Measurements from ENCODE around the gene FOXO3. TPM values are rescaled to one million over a fixed set of nuclear protein-coding genes. Genes with fewer than 3 reads are reported as not detected.

The FOXO3 gene
- polyA plus RNA-seq, 1 of the 3 experiments (the other 2 are of a cell fraction): 8.1 TPM

DNA sequence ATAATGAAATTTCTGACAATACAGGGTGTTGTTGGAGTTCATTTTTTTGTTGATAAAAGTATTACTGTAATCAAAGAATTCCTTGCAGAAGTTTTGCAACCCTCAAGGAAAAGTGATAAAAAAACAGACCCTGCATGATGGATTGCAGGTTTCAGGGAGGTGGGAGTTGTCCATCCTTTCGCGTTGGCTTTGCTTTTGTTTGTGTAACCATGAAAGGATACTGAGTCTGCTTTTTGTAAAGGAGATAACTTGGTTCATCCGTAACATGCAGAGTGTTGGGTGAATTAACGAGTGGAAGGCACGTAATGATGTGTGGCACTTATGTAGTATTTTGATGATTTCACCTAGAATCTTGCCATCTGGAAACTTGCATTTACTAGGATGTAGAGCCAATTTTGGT is 23.6 kb downstream of the FOXO3 start:
- Histone ChIP-seq H3K36me3 (replicated peaks in 1 of 2; ENCODE audit: control insufficient read depth in 1 of 2, insufficient read depth in 2 of 2, low read length in 1 of 2) (no peaks in the 10 kb centered on the region), H3K27me3 (ENCODE audit: insufficient read depth) (no peaks in the 10 kb centered on the region), H3K79me2 (ENCODE audit: insufficient read depth) (peaks cover 81% of the 10 kb centered on the region), H4K20me1 (ENCODE audit: insufficient read depth) (peaks cover 11% of the 10 kb centered on the region; the same call in 1 of the 2 replicates), H3K9me2 (no peaks in the 10 kb centered on the region), H2AFZ (ENCODE audit: low read depth) (no peak overlapping the region), H3K4me3 (ENCODE audit: low read depth in 2 of 2, low read length in 1 of 2) (no peak overlapping the region), H3K27ac (ENCODE audit: low read depth in 2 of 2, low read length in 1 of 2) (no peak overlapping the region), H3K4me1 (ENCODE audit: control insufficient read depth in 1 of 2, insufficient read depth in 2 of 2, low read depth in 1 of 2, low read length in 1 of 2) (peaks cover 48 to 71% of the 10 kb centered on the region in 2 experiments), H3K4me2 (no peak overlapping the region), H3K9me3 (no peaks in the 10 kb centered on the region), H3F3A (replicated peaks; ENCODE audit: insufficient read depth) (peaks cover 49% of the 10 kb centered on the region), H3K9ac (no peak overlapping the region)
- TF ChIP-seq, protein P1, sequence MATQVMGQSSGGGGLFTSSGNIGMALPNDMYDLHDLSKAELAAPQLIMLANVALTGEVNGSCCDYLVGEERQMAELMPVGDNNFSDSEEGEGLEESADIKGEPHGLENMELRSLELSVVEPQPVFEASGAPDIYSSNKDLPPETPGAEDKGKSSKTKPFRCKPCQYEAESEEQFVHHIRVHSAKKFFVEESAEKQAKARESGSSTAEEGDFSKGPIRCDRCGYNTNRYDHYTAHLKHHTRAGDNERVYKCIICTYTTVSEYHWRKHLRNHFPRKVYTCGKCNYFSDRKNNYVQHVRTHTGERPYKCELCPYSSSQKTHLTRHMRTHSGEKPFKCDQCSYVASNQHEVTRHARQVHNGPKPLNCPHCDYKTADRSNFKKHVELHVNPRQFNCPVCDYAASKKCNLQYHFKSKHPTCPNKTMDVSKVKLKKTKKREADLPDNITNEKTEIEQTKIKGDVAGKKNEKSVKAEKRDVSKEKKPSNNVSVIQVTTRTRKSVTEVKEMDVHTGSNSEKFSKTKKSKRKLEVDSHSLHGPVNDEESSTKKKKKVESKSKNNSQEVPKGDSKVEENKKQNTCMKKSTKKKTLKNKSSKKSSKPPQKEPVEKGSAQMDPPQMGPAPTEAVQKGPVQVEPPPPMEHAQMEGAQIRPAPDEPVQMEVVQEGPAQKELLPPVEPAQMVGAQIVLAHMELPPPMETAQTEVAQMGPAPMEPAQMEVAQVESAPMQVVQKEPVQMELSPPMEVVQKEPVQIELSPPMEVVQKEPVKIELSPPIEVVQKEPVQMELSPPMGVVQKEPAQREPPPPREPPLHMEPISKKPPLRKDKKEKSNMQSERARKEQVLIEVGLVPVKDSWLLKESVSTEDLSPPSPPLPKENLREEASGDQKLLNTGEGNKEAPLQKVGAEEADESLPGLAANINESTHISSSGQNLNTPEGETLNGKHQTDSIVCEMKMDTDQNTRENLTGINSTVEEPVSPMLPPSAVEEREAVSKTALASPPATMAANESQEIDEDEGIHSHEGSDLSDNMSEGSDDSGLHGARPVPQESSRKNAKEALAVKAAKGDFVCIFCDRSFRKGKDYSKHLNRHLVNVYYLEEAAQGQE (IDR thresholded peaks at IDR 0.05; ENCODE audit: low read depth, low read length): no peak
- no peak for TF ChIP-seq RAD21 (IDR thresholded peaks at IDR 0.05; ENCODE audit: low read length)
- TF ChIP-seq TEAD4 (IDR thresholded peaks at IDR 0.05; ENCODE audit: borderline replicate concordance, insufficient read depth): no peak
- no peak for TF ChIP-seq NFIC (IDR thresholded peaks at IDR 0.05; ENCODE audit: borderline replicate concordance)
- no peak for TF ChIP-seq TCF12 (IDR thresholded peaks at IDR 0.05)
- no peak for TF ChIP-seq NRF1 (IDR thresholded peaks at IDR 0.05; ENCODE audit: low read depth, low read length)
- no peak for TF ChIP-seq FOXM1 (IDR thresholded peaks at IDR 0.05; ENCODE audit: low read depth)
- ChIA-PET POLR2A (no interaction called here), CTCF (no interaction called here)
- no peak for DNase-seq
- 93% methylated on average over 5 of the region's 5 CpGs for WGBS (ENCODE audit: low lambda C conversion rate)

DNA sequence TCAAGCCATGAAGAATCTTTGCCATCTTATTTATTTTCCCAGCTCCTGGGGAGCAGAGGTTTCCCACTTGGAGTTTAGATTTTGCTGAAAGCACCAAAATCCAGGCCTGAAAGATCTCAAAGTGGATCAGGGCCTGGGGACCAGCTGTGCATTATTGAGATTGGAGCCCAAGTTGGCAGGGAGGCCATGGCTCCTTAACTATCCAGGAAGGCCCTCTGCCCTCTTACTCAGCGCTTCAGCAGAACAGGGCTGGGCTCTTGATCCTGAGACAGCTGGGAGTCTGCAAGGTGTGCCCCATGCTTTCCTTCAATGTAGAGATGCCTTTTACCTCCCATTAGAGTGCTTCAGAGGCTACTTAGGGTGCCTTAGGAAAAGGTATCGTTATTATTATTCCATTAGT is 24.6 kb downstream of the FOXO3 start:
- Histone ChIP-seq H3K9me2 (no peaks in the 10 kb centered on the region), H3K79me2 (ENCODE audit: insufficient read depth) (peaks cover 81% of the 10 kb centered on the region), H3K4me3 (ENCODE audit: low read depth in 2 of 2, low read length in 1 of 2) (no peak overlapping the region), H3K9ac (no peak overlapping the region), H2AFZ (ENCODE audit: low read depth) (no peak overlapping the region), H3K4me1 (ENCODE audit: control insufficient read depth in 1 of 2, insufficient read depth in 2 of 2, low read depth in 1 of 2, low read length in 1 of 2) (peaks cover 53 to 66% of the 10 kb centered on the region in 2 experiments), H3K27ac (ENCODE audit: low read depth in 2 of 2, low read length in 1 of 2) (no peak overlapping the region), H3K9me3 (no peaks in the 10 kb centered on the region), H3K4me2 (no peak overlapping the region), H3K36me3 (replicated peaks in 1 of 2; ENCODE audit: control insufficient read depth in 1 of 2, insufficient read depth in 2 of 2, low read length in 1 of 2) (no peaks in the 10 kb centered on the region), H3K27me3 (ENCODE audit: insufficient read depth) (no peaks in the 10 kb centered on the region), H4K20me1 (ENCODE audit: insufficient read depth) (peaks cover 11% of the 10 kb centered on the region; the same call in 1 of the 2 replicates), H3F3A (replicated peaks; ENCODE audit: insufficient read depth) (peaks cover 53% of the 10 kb centered on the region)
- 95% methylated on average over 2 of the region's 2 CpGs for WGBS (ENCODE audit: low lambda C conversion rate)
- no peak for DNase-seq
- CTCF ChIA-PET: no interaction called here
- POLR2A ChIA-PET: no interaction called here
- TF ChIP-seq, protein P1 (IDR thresholded peaks at IDR 0.05; ENCODE audit: low read depth, low read length): no peak
- TF ChIP-seq TCF12 (IDR thresholded peaks at IDR 0.05) (no peak), RAD21 (IDR thresholded peaks at IDR 0.05; ENCODE audit: low read length) (no peak), SIN3A (IDR thresholded peaks at IDR 0.05; ENCODE audit: borderline replicate concordance, low read depth, low read length) (no peak), JUND (IDR thresholded peaks at IDR 0.05) (no peak), EZH2phosphoT487 (IDR thresholded peaks at IDR 0.05; ENCODE audit: borderline replicate concordance, low read depth) (no peak), RXRA (IDR thresholded peaks at IDR 0.05; ENCODE audit: borderline replicate concordance, low read depth) (no peak), FOXJ3 (CRISPR knock-in tag; IDR thresholded peaks at IDR 0.05) (no peak), SMC3 (IDR thresholded peaks at IDR 0.05; ENCODE audit: low read depth, low read length) (no peak), NRF1 (IDR thresholded peaks at IDR 0.05; ENCODE audit: low read depth, low read length) (no peak), MEF2A (IDR thresholded peaks at IDR 0.05; ENCODE audit: borderline replicate concordance, low read depth) (no peak), TAF1 (IDR thresholded peaks at IDR 0.05; ENCODE audit: borderline replicate concordance, low read depth, low read length) (no peak), GABPA (IDR thresholded peaks at IDR 0.05; ENCODE audit: low read depth) (no peak), FOXM1 (IDR thresholded peaks at IDR 0.05; ENCODE audit: low read depth) (no peak), FOSL2 (IDR thresholded peaks at IDR 0.05; ENCODE audit: borderline replicate concordance, low read depth) (no peak), ELF1 (IDR thresholded peaks at IDR 0.05) (no peak), YY1 (IDR thresholded peaks at IDR 0.05; ENCODE audit: low read depth) (no peak), MXI1 (IDR thresholded peaks at IDR 0.05; ENCODE audit: low read depth, low read length) (no peak)
- TF ChIP-seq, protein P2, sequence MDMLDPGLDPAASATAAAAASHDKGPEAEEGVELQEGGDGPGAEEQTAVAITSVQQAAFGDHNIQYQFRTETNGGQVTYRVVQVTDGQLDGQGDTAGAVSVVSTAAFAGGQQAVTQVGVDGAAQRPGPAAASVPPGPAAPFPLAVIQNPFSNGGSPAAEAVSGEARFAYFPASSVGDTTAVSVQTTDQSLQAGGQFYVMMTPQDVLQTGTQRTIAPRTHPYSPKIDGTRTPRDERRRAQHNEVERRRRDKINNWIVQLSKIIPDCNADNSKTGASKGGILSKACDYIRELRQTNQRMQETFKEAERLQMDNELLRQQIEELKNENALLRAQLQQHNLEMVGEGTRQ (IDR thresholded peaks at IDR 0.05; ENCODE audit: borderline replicate concordance, low read depth, low read length): no peak

All from SK-N-SH (cell line).